Measurements from ENCODE around the gene GALNT13.

GALNT13 gene

GRCh38 chr2:154264024-154264423 is 392.3 kb downstream of the GALNT13 start:
- no peak overlapping the region for H3K27ac ChIP-seq
- no peak overlapping the region for H3K4me3 ChIP-seq (ENCODE audit: low read depth, low read length)
- no peak overlapping the region for H3K4me2 ChIP-seq (ENCODE audit: low read length)
- H3K9ac ChIP-seq, result no peak overlapping the region
- no peaks in the 10 kb centered on the region for H3K27me3 ChIP-seq (ENCODE audit: control insufficient read depth, insufficient read depth, low read length)
- no peaks in the 10 kb centered on the region for H3K79me2 ChIP-seq
- TF ChIP-seq, protein P1, sequence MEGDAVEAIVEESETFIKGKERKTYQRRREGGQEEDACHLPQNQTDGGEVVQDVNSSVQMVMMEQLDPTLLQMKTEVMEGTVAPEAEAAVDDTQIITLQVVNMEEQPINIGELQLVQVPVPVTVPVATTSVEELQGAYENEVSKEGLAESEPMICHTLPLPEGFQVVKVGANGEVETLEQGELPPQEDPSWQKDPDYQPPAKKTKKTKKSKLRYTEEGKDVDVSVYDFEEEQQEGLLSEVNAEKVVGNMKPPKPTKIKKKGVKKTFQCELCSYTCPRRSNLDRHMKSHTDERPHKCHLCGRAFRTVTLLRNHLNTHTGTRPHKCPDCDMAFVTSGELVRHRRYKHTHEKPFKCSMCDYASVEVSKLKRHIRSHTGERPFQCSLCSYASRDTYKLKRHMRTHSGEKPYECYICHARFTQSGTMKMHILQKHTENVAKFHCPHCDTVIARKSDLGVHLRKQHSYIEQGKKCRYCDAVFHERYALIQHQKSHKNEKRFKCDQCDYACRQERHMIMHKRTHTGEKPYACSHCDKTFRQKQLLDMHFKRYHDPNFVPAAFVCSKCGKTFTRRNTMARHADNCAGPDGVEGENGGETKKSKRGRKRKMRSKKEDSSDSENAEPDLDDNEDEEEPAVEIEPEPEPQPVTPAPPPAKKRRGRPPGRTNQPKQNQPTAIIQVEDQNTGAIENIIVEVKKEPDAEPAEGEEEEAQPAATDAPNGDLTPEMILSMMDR (IDR thresholded peaks at IDR 0.05), result no peak
- H3K9me3 ChIP-seq (ENCODE audit: control insufficient read depth, low read length), result no peaks in the 10 kb centered on the region
- no peak overlapping the region for H2AFZ ChIP-seq
- no peaks in the 10 kb centered on the region for H3K36me3 ChIP-seq (ENCODE audit: control insufficient read depth, insufficient read depth, low read length)
- no peaks in the 10 kb centered on the region for H3K4me1 ChIP-seq

DNA sequence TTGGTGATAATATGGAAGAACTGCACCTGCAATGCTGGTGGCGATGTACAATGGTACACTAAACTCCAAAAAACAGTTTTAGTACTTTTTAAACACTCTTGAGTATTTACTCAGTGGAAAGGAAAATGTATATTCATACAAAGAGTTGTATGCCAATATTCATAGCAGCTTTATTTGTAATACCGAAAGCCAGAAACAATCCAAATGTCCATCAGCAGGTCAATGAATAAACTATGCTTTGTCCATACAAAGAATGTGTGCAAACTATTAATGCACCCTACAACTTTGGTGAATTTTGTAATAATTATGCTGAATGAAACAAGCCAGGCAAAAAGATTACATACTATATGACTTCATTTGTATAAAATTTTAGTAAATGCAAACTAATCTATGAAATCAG is 396.3 kb downstream of the GALNT13 start:
- Histone ChIP-seq H3K4me3 (ENCODE audit: low read depth, low read length) (no peak overlapping the region), H3K36me3 (ENCODE audit: control insufficient read depth, insufficient read depth, low read length) (no peaks in the 10 kb centered on the region), H3K4me1 (no peaks in the 10 kb centered on the region), H3K4me2 (ENCODE audit: low read length) (no peak overlapping the region), H3K79me2 (no peaks in the 10 kb centered on the region), H3K9me3 (ENCODE audit: control insufficient read depth, low read length) (no peaks in the 10 kb centered on the region), H3K9ac (no peak overlapping the region), H3K27me3 (ENCODE audit: control insufficient read depth, insufficient read depth, low read length) (no peaks in the 10 kb centered on the region), H3K27ac (no peak overlapping the region), H2AFZ (no peak overlapping the region)
- TF ChIP-seq, protein P1 (IDR thresholded peaks at IDR 0.05), result no peak

DNA sequence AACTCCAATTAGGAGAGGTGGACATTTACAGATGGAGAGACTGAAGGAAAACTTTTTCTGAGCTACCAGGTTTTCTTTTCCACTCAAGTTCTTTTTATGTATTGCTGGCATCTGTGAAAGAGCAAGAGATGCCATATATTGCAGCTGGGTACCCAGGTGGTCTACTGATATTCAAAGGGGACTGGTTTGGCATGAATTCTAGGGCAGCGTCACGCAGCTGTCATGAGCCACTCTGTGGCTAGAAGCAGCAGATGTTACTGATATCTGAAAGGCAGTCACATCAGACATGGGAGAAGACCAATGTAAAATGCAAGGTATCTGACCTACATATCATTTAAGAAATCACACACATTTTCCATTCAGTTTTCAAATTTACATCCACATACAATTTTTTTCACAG is 408.8 kb downstream of the GALNT13 start:
- no peak overlapping the region for H3K4me3 ChIP-seq (ENCODE audit: low read depth, low read length)
- H3K4me1 ChIP-seq, result no peaks in the 10 kb centered on the region
- H3K9ac ChIP-seq, result no peak overlapping the region

GRCh38 chr2:154289870-154290269 is 418.1 kb downstream of the GALNT13 start:
- Histone ChIP-seq H3K9ac (no peak overlapping the region), H3K27me3 (ENCODE audit: control insufficient read depth, insufficient read depth, low read length) (no peaks in the 10 kb centered on the region), H3K36me3 (ENCODE audit: control insufficient read depth, insufficient read depth, low read length) (no peaks in the 10 kb centered on the region), H3K4me3 (ENCODE audit: low read depth, low read length) (no peak overlapping the region), H3K4me2 (ENCODE audit: low read length) (no peak overlapping the region), H3K79me2 (no peaks in the 10 kb centered on the region), H3K27ac (no peak overlapping the region), H3K9me3 (ENCODE audit: control insufficient read depth, low read length) (no peaks in the 10 kb centered on the region), H2AFZ (no peak overlapping the region), H3K4me1 (no peaks in the 10 kb centered on the region)
- TF ChIP-seq, protein P1 (IDR thresholded peaks at IDR 0.05), result no peak

More for the DNA sequence above, 408.8 kb downstream of the GALNT13 start:
- H2AFZ ChIP-seq, result no peak overlapping the region
- TF ChIP-seq, protein P1 (IDR thresholded peaks at IDR 0.05), result no peak
- no peaks in the 10 kb centered on the region for H3K27me3 ChIP-seq (ENCODE audit: control insufficient read depth, insufficient read depth, low read length)
- H3K79me2 ChIP-seq, result no peaks in the 10 kb centered on the region
- H3K4me2 ChIP-seq (ENCODE audit: low read length), result no peak overlapping the region
- no peak overlapping the region for H3K27ac ChIP-seq
- no peaks in the 10 kb centered on the region for H3K9me3 ChIP-seq (ENCODE audit: control insufficient read depth, low read length)
- H3K36me3 ChIP-seq (ENCODE audit: control insufficient read depth, insufficient read depth, low read length), result no peaks in the 10 kb centered on the region

DNA sequence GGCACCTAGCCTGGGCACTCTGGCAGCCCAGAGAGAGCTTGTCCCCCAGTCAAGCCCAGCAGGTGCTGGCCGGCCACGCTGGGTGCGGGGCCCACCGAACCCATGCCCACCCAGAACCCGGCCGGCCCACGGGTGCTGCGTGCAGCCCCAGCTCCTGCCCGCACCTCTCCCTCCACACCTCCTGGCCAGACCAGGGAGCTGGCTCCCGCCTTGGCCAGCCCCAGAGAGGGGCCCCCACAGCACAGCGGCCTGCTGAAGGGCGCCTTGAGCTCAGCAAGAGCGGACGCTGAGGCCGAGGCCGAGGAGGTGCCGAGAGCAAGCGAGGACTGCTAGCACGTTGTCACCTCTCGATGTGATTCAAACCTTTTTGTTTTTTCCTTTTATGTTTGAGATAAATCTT is 419.8 kb downstream of the GALNT13 start:
- H3K9me3 ChIP-seq (ENCODE audit: control insufficient read depth, low read length), result no peaks in the 10 kb centered on the region
- H3K4me2 ChIP-seq (ENCODE audit: low read length), result no peak overlapping the region
- TF ChIP-seq, protein P1 (IDR thresholded peaks at IDR 0.05), result no peak
- no peak overlapping the region for H3K9ac ChIP-seq
- H3K27me3 ChIP-seq (ENCODE audit: control insufficient read depth, insufficient read depth, low read length), result no peaks in the 10 kb centered on the region
- H3K27ac ChIP-seq, result no peak overlapping the region
- no peaks in the 10 kb centered on the region for H3K79me2 ChIP-seq
- no peak overlapping the region for H3K4me3 ChIP-seq (ENCODE audit: low read depth, low read length)
- no peaks in the 10 kb centered on the region for H3K36me3 ChIP-seq (ENCODE audit: control insufficient read depth, insufficient read depth, low read length)
- no peak overlapping the region for H2AFZ ChIP-seq
- no peaks in the 10 kb centered on the region for H3K4me1 ChIP-seq

Data from parathyroid adenoma (tissue), 2 donors.